Calu3 (cell line): Measurements from ENCODE around the gene POLQ. TPM values are rescaled to one million over a fixed set of nuclear protein-coding genes. Genes with fewer than 3 reads are reported as not detected.

Experiments used
- BruUV-seq: library from RNA; stranded (reverse); fragments of 400-500 nt; replicated peaks from 2 replicates; lab custom pipeline; 2021; lab: Mats Ljungman, UMichigan
- CTCF ChIA-PET: fragments of 300-600 bp; sonication (Branson Sonifier 250); formaldehyde crosslinking; loops from one replicate; lab custom pipeline; 2022; ENCODE audit warnings: antibody characterized with exemption; lab: Charles Lee
- DNase-seq: peaks from one replicate; pipeline ENCODE4 v3.0.0; 2022
- H3K27ac Mint-ChIP-seq: one replicate; pipeline ENCODE4 v1.8.0; 2022; ENCODE audit warnings: mixed read lengths; ENCODE audit not compliant: unreplicated experiment
- H3K27me3 Mint-ChIP-seq: one replicate; pipeline ENCODE4 v1.8.0; 2022; ENCODE audit warnings: mixed read lengths; ENCODE audit not compliant: unreplicated experiment
- H3K36me3 Mint-ChIP-seq: one replicate; pipeline ENCODE4 v1.8.0; 2022; ENCODE audit warnings: mild to moderate bottlenecking, moderate library complexity, mixed read lengths; ENCODE audit not compliant: insufficient read depth, unreplicated experiment
- H3K4me1 Mint-ChIP-seq: one replicate; pipeline ENCODE4 v1.8.0; 2022; ENCODE audit warnings: mild to moderate bottlenecking, low read depth, mixed read lengths; ENCODE audit not compliant: unreplicated experiment
- H3K4me3 Mint-ChIP-seq: one replicate; pipeline ENCODE4 v1.8.0; 2022; ENCODE audit warnings: mild to moderate bottlenecking, low read depth, moderate library complexity, mixed read lengths; ENCODE audit not compliant: unreplicated experiment
- H3K9me3 Mint-ChIP-seq: one replicate; pipeline ENCODE4 v1.8.0; 2022; ENCODE audit warnings: low read depth, mixed read lengths; ENCODE audit not compliant: unreplicated experiment
- intact Hi-C: fragments of 100-400 bp; cut with micrococcal nuclease; formaldehyde crosslinking; loops from one replicate; pipeline ENCODE4 v1.10.0; 2022; ENCODE audit not compliant: unreplicated experiment
- total RNA-seq: library from RNA; stranded (reverse); gene quantifications from 2 replicates; pipeline ENCODE4 v1.2.3, GENCODE V29; 2022
- TF ChIP-seq, protein P1 (sequence below): fragments of 200-600 bp; IDR thresholded peaks from one replicate; pipeline ENCODE4 v1.8.0; 2022; ENCODE audit warnings: antibody characterized with exemption; ENCODE audit not compliant: unreplicated experiment

Gene POLQ
- total RNA-seq, 1 experiment from 2014 or later = 15.5 TPM

DNA sequence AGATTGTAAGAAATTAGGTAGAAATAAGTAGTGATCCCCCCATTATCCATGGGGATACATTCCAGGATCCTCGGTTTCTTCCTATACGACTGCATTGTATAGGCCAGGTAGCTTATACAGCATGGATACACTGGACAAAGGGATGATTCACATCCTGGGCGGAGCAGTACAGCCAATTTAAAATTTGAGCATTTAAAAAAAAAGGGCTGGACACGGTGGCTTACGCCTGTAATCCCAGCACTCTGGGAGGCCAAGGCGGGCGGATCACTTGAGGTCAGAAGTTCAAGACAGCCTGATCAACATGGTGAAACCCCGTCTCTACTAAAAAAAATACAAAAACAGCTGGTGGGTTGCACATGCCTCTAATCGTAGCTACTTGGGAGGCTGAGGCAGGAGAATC lies 21.0 kb upstream of the POLQ start:
- BruUV-seq = no TSS peak
- Mint-ChIP-seq H3K4me3 (no peak overlapping the region), H3K9me3 (no peaks in the 10 kb centered on the region), H3K27ac (no peak overlapping the region), H3K36me3 (no peaks in the 10 kb centered on the region), H3K4me1 (no peaks in the 10 kb centered on the region), H3K27me3 (no peaks in the 10 kb centered on the region)
- no peak for DNase-seq
- intact Hi-C loops = no loop called here
- TF ChIP-seq, protein P1, sequence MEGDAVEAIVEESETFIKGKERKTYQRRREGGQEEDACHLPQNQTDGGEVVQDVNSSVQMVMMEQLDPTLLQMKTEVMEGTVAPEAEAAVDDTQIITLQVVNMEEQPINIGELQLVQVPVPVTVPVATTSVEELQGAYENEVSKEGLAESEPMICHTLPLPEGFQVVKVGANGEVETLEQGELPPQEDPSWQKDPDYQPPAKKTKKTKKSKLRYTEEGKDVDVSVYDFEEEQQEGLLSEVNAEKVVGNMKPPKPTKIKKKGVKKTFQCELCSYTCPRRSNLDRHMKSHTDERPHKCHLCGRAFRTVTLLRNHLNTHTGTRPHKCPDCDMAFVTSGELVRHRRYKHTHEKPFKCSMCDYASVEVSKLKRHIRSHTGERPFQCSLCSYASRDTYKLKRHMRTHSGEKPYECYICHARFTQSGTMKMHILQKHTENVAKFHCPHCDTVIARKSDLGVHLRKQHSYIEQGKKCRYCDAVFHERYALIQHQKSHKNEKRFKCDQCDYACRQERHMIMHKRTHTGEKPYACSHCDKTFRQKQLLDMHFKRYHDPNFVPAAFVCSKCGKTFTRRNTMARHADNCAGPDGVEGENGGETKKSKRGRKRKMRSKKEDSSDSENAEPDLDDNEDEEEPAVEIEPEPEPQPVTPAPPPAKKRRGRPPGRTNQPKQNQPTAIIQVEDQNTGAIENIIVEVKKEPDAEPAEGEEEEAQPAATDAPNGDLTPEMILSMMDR = no peak
- CTCF ChIA-PET = interaction anchor here (0.7 kb wide), 1 partner anchor 176 kb away, joined by 3 read pairs; no protein-coding TSS in a partner anchor

DNA sequence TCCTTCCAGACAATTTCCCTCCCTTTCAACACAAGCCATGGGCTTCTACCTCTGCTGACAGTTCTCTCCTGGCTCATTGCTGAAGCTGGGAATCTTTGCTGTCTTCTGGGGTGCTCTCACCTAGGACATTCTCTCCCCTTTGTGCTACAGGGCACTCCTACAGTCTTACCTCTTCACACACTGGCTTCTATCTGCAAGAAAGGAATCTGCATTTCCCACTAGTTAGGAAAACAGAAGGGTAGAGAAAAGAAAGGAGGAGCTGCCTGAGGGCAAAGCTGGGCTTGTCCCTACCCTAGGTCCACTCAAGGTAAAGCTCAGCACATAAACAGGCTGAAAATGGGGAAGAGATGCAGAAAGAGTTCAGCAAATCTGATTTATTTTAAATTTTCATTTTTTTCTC lies 16.4 kb upstream of the POLQ start:
- Mint-ChIP-seq H3K27ac (no peak overlapping the region), H3K9me3 (no peaks in the 10 kb centered on the region), H3K4me1 (peaks cover 8% of the 10 kb centered on the region), H3K36me3 (no peaks in the 10 kb centered on the region), H3K4me3 (no peak overlapping the region), H3K27me3 (no peaks in the 10 kb centered on the region)
- intact Hi-C loops = no loop called here
- CTCF ChIA-PET = no interaction called here
- no TSS peak for BruUV-seq
- TF ChIP-seq, protein P1 = no peak
- DNase-seq = no peak

DNA sequence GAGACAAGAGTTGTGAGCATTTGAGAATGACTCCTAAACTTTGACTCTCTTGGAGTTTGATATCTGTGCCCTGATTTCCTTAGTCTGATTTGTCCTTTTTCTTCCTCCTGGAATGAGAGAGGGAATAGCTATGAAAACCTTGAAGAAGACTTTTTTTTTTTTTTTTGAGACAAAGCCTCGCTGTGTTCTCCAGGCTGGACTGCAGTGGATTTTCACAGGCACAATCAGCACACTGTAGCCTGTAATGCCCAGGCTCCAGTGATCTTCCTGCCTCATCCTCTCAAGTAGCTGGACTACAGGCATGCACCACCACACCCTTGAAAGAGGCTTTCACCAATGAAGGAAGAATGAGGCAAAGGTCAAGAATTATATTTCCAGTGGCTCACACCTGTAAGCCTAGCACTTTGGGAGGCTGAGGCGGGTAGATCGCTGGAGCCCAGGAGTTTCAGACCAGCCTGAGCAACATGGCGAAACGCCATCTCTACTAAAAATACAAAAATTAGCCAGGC lies 11.7 kb upstream of the POLQ start:
- TF ChIP-seq, protein P1 = no peak
- no peak overlapping the region for H3K27ac Mint-ChIP-seq
- no TSS peak for BruUV-seq
- no peak for DNase-seq
- no peaks in the 10 kb centered on the region for H3K36me3 Mint-ChIP-seq
- no peaks in the 10 kb centered on the region for H3K27me3 Mint-ChIP-seq
- CTCF ChIA-PET = interaction anchor here (0.6 kb wide), 1 partner anchor 778 kb away, joined by 3 read pairs; no protein-coding TSS in a partner anchor
- no peaks in the 10 kb centered on the region for H3K9me3 Mint-ChIP-seq
- intact Hi-C loops = no loop called here
- H3K4me3 Mint-ChIP-seq = no peak overlapping the region
- H3K4me1 Mint-ChIP-seq = peaks cover 9% of the 10 kb centered on the region

- intact Hi-C loops = no loop called here
- no TSS peak for BruUV-seq
- H3K36me3 Mint-ChIP-seq = no peaks in the 10 kb centered on the region
- CTCF ChIA-PET = no interaction called here
- no peak for DNase-seq
- no peak overlapping the region for H3K27ac Mint-ChIP-seq
- H3K4me3 Mint-ChIP-seq = no peak overlapping the region
- no peaks in the 10 kb centered on the region for H3K27me3 Mint-ChIP-seq
- TF ChIP-seq, protein P1 = no peak
- H3K4me1 Mint-ChIP-seq = peaks cover 13% of the 10 kb centered on the region
- no peaks in the 10 kb centered on the region for H3K9me3 Mint-ChIP-seq
These were observed 7.0 kb upstream of the POLQ start for GRCh38 chr3:121552797-121553196.
